UCSD-AML1 (cell line): Measurements from ENCODE around the gene UPK1B.

Source experiments
- DNase-seq: peaks from one replicate; lab custom pipeline; 2025; ENCODE audit not compliant: unreplicated experiment; lab: John Stamatoyannopoulos, UW

The UPK1B gene

DNA sequence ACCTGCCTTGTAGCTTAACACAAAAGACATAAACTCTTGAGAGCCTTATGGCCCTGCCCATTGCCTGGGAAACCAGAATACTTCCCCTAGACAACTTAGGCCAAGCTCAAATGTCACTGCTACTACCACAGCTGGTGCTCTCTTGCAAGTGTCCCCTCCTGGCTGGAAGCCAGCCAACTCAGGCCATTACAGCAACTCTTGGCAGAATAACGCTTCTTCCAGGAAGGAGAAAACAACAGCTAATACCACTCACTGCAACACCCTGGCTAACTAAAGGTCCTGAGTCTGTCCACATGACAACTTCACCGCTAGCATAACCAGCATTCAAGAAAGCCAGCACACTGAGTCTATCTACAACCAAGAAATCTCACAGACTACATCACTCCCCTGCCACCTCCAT, 72.4 kb downstream of the UPK1B start:
- no peak for DNase-seq
